Epidermal melanocyte (primary cell): Measurements from ENCODE around the gene COG2.

Experiments
- DNase-seq: peaks from one replicate; pipeline ENCODE4 v3.0.0; 2011; ENCODE audit warnings: low spot score; ENCODE audit not compliant: insufficient read length

The COG2 gene

GRCh38 chr1:230701434-230701833, 59.2 kb downstream of the COG2 start:
- no peak for DNase-seq

- no peak for DNase-seq
Observed at GRCh38 chr1:230701895-230702768, 59.9 kb downstream of the COG2 start.

GRCh38 chr1:230702934-230703678, 60.8 kb downstream of the COG2 start:
- no peak for DNase-seq

- no peak for DNase-seq
Observed at GRCh38 chr1:230703679-230704385, 61.6 kb downstream of the COG2 start.

GRCh38 chr1:230704830-230705229, 62.5 kb downstream of the COG2 start:
- DNase-seq, result no peak

- no peak for DNase-seq
Observed at GRCh38 chr1:230705289-230706019, 63.2 kb downstream of the COG2 start.

GRCh38 chr1:230706020-230706699, 63.9 kb downstream of the COG2 start:
- no peak for DNase-seq

GRCh38 chr1:230706887-230707731, 64.8 kb downstream of the COG2 start:
- no peak for DNase-seq

- DNase-seq, result no peak
Observed at GRCh38 chr1:230707732-230708630, 65.7 kb downstream of the COG2 start.

GRCh38 chr1:230708631-230709580, 66.6 kb downstream of the COG2 start:
- DNase-seq, result no peak

- DNase-seq, result no peak
Observed at GRCh38 chr1:230709619-230710542, 67.6 kb downstream of the COG2 start.

GRCh38 chr1:230710543-230710904, 68.2 kb downstream of the COG2 start:
- no peak for DNase-seq

- DNase-seq, result no peak
Observed at GRCh38 chr1:230711245-230711644, 69.0 kb downstream of the COG2 start.

GRCh38 chr1:230712470-230712942, 70.2 kb downstream of the COG2 start:
- DNase-seq, result no peak

GRCh38 chr1:230713138-230713537, 70.9 kb downstream of the COG2 start:
- no peak for DNase-seq

GRCh38 chr1:230713547-230713914, 71.2 kb downstream of the COG2 start:
- no peak for DNase-seq
